ENCODE measurements around the gene HAUS7.

HAUS7 gene

DNA sequence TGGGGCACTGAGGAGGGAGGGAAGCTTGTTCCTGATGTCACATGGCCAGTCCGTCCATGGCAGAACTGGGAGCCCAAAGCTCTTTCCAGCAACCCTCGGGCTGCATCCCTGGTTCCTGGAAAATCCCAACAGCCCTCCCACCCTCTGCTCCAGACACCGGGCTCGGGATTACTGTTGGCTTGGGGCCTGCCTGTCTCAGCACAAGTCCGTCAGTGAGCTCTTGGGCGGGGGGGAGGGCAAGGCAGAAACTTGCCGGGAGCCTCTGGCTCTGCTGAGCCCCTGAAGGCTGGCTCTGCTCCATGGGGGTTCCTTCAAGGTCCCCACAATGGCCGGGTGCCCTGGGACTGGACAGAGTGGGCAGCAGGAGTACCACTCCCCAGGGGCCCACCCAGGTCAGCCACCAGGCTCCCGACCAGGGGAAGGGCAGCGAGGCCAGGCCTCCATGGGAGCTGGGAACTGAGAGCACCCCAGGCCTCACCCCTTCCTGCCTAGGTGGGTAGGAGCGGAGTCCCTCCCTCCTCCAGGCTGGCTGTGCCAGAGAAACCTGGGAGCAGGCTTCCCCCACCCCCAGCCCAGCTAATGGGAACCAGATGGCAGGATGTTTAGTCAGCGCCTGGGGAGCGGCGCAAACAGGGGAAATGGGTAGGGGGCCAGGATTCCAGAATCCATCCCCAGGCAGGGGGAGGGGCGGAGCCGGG is 6.4 kb upstream of the HAUS7 start:
- DNase-seq (ENCODE audit: low read depth) = no peak

DNA sequence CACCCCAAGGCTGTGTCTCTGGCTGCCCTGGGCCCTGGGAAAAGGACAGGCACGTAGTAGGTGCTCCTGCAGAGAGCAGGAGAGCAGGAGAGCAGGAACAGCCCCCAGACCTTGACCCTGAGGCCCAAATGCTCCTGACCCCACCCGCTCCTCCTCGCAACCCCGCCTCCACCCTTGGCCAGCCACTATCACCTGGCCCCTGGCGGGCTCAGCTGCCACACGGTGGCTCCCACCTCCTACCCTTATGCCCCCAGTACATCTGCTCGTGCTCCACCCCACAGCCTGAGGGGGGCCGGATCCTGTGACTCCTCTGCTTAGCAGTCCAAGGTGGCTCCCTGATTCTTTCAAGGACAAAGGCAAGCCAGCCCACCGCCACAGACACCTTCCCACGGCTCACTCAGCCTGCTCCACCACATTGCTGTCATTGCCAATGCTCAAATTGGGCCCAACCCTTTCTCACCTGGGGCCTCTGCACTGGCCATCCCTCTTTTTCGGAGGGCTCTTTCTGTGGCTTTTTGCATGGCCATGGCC is 5.4 kb upstream of the HAUS7 start:
- DNase-seq (ENCODE audit: low read depth) = no peak

DNA sequence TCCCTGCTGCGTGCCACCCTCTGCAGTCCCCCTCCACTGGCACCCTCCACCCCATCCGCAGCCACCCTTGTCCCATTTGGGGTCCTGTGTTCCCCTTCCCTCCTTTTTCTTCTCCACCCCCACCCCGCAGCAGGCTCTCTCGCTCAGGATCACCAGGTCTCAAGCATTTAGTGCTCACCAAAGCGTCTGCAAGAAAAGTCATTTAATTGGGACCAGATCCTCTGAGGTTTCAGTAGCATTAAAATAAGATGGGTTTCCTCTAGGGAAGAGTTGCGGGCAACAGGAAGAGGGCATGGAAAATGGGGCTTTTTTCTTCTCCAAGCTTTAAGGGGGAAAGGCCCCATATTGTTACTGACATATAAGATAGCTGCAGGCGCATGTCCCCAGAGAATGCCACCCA is 4.9 kb upstream of the HAUS7 start:
- no peak for DNase-seq (ENCODE audit: low read depth)

DNA sequence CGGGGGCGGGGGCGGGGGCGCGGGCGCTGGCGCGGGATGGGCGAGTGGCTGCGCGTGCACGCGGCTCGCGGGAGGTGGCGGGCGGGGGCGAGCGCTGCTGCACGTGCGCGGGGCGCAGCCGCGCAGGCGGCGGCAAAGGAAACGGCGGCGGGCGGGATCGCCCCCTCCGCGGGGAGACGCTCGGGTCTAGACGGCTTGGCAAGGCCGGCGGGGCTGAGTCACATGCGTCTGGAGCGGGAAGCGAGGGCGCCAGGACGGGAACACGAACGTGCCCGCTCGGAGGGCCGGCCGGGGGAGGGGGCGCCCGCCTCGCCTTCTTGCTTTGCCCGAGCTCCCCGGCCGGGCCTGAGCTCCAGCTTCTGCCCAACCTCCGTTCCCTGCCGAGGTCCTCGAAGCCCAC is 4.3 kb upstream of the HAUS7 start:
- peak; percentile 40 for DNase-seq (ENCODE audit: low read depth)

DNA sequence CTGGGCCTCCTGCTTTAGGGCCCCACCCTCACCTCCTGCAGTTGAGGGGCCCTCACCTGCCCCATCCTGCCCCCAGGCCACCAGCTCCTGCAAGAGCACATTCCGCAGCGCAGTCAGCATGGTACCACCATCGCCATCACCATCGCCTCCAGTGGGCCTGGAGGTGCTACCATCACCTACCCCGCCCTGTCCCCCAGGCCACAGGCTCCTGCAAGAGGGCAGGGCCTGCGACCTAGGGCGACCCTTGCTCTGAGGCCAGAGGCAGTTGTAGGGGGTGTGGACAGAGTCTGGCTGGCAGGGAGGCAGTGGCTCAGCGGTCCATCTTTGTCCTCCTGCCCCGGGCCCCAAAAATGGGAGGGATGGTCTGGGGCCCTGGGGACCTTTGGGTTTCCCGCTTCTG is 3.9 kb upstream of the HAUS7 start:
- DNase-seq (ENCODE audit: low read depth) = no peak

DNA sequence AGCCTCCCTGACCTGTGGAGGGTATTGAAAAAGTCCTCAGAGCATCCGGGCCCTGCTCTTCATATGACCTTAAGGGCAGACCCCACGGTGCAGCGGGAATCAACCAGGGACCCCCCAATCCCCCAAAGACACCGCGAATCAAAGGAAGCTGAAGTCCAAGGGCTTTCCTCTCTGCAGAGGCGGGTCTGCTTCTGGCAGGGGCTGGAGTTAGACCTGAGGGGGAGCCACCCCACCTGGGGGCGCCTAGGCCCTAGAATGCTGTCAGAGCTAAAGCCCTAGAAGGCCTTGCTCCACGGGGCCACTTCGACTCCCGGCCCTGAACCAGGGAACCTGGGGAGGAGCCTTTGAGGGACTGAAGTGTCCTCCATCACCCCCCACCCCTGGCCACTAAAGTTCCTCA is 2.8 kb upstream of the HAUS7 start:
- DNase-seq (ENCODE audit: low read depth) = no peak

DNA sequence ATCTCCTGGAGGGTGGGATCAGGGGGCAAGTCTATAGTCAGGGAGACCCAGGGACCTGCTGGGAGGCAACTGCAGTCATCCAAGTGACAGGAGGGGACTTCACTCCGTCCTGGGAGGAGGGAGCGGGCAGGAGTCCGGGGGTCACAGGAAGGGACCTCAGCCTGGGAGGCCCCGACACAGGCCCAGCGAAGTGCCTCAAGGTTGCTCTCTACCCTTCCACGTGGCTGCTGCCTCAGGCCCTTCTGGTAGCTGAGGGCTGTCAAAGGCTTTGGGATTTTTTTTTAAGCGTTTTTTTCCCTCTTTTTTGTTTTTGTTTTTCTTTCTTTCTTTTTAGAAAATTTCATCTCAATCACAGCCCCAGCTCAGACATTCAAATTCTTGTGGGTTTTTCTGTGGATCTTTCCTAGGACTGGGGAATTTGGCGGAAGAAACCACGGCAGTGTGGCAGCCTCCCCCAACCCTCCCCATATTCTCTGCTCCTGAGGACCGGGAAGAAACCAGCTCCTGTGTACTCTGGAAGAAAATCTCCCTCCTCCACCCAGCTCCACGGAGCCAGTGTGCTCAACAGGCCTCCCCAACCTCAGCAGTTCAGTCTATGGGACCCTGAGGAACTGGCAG is 1.4 kb upstream of the HAUS7 start:
- no peak for DNase-seq (ENCODE audit: low read depth)

DNA sequence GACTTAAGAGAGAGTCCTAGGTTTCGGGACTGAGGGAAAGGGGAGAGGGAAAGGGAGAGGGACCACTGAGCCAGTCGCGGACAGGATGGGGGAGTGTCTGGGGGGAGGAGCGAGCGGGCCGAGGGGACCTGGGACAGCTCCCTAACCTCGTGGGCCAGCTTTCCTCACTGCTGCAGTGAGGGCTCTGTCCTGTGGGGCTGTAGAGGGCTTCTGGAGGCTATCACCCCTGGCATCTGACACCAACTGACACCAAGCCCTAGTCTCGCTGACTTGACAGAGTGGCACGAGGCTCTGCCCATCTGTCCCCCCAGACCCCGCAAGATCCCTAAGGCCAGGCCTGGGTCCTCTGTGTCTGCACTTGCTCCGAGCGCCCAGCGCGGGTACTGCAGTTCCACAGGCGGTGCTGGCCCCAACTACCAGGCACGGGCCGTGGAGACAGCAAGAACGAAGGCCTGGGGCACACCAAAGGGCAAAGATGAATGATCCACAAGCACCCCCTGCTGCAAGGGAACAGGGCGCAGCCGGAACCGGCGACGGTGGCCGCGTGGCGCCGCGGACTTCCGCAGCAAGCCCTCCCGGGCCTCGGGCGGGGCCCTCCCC is 465 bp downstream of the HAUS7 start:
- no peak for DNase-seq (ENCODE audit: low read depth)

DNA sequence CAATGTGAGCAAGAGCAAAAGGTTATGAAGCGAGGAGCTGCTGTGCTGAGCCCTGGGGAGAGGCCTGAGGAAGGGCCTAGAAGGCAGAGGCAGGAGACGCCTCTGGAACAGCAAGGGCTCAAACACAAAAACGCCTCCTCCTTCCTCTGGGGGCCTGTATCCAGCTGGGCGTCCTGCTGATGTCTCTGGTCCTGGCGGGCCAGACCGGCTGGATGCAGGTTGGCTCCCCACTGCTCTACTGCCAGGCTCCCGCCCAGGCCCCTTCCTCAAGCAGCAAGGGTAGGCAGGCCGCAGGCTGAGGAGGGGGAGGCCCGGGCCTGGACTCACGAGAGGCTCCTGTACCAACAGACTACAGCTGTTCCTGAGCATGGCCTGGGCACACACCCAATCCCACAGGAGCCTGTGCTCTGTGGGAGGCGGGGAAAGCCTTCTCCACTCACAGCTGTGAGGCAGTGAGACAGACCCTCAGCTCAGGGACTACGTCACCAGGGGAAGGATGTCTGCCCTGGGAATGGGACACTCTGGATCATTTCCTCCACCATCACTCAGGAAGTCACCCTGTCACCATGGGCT is 2.3 kb downstream of the HAUS7 start:
- DNase-seq (ENCODE audit: low read depth) = no peak

DNA sequence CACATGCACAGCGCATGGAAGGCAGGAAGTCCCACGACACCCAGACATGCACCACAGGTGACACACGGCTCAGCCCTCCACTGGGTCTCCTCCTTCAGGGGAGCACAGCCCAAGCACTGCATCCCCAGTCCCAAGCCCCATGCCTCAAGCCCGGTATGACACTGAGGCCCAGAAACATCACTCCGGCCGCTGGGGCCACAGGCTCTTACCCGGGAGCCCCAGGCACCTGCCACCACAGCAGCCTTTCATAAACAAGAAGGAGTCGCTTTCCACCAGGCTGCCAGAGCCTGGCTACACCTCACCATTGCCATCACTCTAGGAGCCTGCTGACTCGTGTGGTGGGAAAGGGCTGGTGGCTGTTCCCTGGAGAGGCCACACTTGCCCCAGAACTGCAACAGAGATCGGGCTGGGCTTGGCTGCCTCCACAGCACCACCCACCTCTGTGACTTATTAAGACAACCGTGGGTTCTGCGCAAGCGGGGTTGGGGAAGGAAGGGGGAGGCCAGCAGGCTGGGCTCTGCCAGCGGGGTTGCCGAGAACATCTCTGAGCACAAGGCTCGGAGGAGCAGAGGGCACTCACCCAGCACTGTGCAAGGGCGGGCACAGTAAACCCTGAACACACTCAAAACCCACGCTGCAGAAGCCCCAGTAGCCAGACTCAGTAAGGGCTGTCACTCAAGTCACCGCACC is 4.5 kb downstream of the HAUS7 start:
- no peak for DNase-seq (ENCODE audit: low read depth)

DNA sequence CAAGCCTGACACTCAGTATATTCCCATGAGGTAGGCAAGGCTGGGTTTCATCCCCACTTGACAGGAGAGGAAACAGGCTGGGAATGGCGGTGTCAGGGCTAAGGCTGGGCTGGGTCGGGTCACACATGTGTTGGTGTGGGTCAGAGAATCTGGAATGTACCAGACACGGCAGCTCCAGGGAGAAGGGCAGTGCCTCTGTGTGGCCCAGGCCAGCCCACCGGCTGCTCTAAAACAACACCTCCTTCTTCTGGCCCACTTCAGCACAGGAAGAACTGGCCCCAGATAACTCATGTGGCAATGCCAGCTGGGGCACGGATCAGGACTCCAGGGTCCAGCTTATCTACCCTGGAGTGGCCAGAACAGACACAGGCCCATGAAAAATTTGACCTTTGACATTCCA is 6.3 kb downstream of the HAUS7 start:
- no peak for DNase-seq (ENCODE audit: low read depth)

DNA sequence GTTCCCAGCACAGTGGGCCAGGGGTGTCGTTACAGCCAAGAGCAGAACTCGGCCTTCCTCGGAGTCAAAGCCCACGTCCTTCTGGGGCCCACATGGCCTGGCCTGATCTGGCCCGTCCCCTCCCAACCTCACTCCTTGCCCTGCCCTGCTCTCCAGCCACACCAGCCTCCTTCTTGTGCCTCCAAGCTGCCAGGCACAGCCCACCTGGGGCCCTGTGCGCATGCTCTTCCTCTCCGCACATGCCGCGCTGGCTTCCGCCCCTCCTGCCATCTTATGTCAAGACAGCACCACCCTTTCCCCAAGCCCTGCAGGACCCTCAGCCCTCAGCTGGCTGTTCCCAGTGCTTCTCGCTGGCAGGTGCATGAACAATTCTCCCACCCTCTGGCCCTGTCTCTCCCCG is 6.8 kb downstream of the HAUS7 start:
- DNase-seq (ENCODE audit: low read depth) = no peak

DNA sequence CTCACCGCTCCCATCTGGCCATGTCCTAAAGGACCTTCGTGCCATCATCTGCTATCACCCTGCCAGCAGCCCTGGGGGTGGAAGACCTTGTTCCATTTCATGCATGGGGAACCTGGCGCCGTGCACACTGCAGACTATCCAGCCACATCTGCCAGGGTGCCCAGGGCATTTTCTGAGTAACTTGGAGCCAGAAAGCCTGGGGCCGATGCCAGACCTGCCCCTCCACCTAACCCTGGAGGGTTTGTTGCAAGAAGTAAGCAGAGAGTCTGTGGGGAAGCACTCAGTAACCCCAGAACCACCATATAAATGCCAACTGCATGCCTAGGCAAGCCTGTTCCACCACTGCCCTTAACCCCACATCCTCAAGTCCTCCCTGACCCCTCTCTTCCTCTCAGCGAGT is 7.3 kb downstream of the HAUS7 start:
- no peak for DNase-seq (ENCODE audit: low read depth)

DNA sequence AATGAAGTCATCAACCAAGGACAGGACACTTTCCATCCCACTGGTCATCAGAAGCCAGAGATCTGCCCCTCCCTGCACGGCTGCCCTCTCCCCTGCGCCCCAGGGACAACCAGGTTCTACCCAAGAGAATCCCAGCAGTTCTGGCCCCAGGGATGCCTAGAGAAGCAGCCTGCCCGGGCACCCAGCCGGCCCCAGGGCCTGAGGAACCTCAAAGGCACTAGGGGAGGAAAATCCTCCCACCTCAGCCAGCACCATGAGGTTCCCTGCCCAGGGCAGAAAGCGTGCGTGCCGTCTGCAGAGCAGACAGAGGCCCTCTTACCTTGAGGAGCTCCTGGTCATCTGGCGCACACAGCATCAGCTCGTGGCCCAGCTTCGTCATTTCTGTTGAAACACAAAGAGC is 8.1 kb downstream of the HAUS7 start:
- no peak for DNase-seq (ENCODE audit: low read depth)

DNA sequence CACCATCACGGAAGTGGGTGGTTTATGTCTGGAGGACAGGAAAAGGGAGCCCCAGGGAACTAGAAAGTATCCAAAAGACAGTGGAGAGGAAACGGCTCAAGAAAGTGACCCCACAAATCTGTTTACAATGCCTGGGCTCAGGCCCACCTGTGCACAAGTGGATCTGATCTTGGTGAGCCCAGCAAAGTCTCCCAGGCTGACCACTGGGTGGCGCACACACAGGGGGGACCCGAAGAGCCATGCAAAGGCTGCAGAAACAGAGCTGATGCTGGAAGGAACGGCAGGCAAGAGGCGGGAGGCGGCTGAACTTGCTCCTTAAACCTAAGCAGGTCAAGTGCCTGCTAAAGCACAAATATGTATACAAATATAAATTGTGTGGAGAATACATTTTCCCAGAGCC is 9.6 kb downstream of the HAUS7 start:
- peak; percentile 36 for DNase-seq (ENCODE audit: low read depth)

DNA sequence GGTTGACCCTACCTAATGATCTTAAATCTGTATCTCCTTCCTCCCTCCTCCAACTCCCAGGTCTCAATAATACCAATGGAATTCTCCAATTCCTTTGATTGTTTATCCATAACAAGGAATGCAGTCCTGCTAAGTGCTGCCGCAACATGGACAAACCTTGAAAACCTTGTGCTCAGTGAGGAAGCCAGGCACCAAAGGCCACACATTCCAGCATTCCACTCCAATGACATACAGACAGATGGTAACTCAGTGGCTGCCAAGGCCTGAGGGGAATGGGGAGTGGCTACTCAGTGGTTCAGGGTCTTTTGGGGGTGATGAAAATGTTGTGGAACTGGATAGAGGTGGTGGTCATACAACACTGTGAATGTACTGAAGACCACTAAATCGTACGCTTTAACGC is 10.4 kb downstream of the HAUS7 start:
- DNase-seq (ENCODE audit: low read depth) = no peak

DNA sequence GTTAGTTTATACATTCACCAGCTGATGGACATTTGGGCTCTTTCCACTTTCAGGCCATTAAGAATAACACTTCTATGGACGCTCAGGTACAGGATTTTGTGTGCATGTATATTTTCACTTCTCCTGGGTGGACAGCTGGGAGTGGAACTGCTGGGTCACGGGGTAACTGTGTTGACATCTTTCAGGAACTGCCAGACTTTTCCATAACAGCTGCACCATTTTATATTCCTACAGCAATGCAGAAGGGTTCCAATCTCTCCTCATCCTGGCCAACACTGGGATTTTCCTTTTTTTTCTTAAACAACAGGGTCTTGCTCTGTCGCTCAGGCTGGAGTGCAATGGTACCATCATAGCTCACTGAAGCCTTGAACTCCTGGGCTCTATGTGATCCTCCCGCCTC is 11.9 kb downstream of the HAUS7 start:
- no peak for DNase-seq (ENCODE audit: low read depth)

DNA sequence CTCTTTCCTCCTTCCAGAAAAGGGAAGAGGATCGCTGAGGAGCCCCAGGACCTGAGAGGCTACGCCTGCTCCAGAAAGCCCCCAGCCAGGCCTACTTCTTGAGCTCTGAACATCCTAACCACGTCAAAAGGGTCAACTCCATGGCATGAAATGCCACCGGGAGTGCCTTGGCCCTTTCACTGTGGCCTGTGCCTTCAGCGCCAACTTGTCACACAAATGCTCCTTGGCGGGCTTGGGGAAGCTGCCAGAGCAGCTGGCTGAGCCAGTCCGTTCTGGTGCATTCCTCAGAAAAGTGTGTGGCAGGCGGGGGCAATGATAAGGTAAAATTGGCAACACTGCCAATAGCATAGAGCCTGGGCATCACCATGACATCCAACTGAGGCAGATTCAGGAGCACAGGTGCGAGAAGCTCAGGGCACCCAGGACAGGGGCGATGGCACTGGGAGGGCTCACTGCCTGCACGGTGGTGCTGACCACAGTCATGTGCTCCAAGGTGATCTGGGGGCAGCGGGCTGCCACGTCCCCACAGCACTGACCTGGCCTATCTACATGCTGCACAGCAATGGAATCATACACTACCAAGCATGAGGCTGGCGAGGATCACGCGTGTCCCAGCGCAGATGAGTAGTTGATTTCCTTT is 12.4 kb downstream of the HAUS7 start:
- DNase-seq (ENCODE audit: low read depth) = no peak

DNA sequence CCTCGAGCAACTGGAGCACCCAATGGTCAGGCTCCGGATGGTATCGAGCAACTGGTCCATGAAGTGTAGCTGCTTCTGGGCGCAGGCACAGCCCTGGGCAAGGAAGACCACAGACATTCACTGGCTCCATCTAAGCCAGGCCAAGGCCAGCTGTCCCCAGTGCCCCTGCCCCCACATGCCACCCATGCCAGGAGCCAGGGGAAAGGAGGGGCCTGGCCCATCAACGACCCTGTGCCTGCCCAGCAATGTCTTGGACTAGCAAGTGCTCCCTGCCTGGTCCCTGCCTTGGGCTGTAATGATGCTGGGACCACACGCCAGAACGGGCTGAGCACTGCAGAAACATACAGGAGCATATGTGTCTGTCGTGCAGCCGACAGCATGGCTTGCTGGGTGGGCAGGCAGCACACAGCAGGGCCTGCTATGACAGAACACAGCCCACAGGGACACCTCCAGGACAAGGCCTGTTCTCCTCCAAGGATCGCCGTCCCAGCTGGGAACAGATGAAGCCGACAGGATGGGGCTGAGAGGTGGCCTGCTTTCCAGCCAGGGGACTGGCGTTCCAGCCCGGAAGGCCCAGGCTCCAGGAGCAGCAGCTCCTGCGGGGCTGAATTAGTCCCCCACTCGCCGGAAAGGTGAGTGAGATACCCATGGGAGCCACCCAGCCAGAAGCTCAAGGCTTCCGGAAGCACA is 13.1 kb downstream of the HAUS7 start:
- DNase-seq (ENCODE audit: low read depth) = no peak

DNA sequence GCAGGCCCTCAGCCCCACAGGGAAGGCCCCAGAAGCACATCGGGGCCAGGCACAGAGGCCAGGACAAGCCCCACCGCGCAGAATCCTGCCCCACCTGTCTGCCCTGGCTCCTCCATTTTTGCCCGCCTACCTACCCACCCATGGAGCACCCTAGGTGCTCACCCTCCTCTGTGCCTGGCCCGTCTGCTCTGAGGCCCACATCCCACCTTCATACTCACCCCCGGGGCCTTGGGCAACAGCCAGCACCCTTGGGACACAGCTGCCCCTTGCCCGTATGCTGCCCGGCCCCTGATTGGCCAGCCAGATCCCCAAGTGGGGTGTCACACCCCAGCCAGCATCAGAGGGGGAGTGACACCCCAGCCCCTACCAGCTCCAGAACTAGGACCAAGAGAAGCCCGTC is 13.7 kb downstream of the HAUS7 start:
- no peak for DNase-seq (ENCODE audit: low read depth)

DNA sequence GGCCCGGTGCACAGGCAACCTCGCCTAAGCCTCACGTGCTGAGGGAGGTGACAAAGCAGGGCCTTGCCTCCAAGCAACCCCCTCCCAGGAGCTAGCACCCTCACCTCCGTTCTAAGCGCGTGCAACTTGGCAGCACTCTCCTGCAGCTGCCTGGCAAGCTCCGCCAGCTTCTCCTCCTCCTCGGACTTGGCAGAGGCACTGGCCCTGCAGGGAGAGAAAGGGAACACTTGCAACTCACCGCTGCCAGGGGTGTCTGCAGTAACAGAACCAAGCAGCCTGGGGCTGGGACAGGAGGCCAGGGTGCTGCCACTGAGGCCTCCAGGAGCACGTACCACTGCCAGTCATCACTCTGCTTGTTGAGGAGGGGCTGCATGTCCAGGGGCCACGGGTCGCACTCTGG is 14.2 kb downstream of the HAUS7 start:
- DNase-seq (ENCODE audit: low read depth) = no peak

Data from T follicular helper cell (primary cell).